Lower leg skin (tissue), 3 donors: Measurements from ENCODE around the gene TMEM138.

Experiments
- CTCF ChIP-seq, 3 donors: fragments of 450-650 bp; IDR thresholded peaks; one replicate each; pipeline ENCODE4 v1.5.1; 2016; ENCODE audit warnings: antibody characterized with exemption in 3 of 3, mild to moderate bottlenecking in 3 of 3, moderate library complexity in 2 of 3
- POLR2A ChIP-seq, 2 donors: fragments of 450-650 bp; IDR thresholded peaks; one replicate each; pipeline ENCODE4 v1.6.1; 2016 to 2017; ENCODE audit warnings: antibody characterized with exemption in 2 of 2, mild to moderate bottlenecking in 1 of 2, moderate library complexity in 1 of 2

- no peak for TF ChIP-seq CTCF (IDR thresholded peaks at IDR 0.05)
- no peak for TF ChIP-seq POLR2A (IDR thresholded peaks at IDR 0.05)
Observed at GRCh38 chr11:61372659-61373420, 10.7 kb downstream of the TMEM138 start.
